Measurements from ENCODE around the gene AXIN1.
A peak's percentile ranks its signal among the peaks of the same experiment; 100 is the strongest.

The AXIN1 gene

DNA sequence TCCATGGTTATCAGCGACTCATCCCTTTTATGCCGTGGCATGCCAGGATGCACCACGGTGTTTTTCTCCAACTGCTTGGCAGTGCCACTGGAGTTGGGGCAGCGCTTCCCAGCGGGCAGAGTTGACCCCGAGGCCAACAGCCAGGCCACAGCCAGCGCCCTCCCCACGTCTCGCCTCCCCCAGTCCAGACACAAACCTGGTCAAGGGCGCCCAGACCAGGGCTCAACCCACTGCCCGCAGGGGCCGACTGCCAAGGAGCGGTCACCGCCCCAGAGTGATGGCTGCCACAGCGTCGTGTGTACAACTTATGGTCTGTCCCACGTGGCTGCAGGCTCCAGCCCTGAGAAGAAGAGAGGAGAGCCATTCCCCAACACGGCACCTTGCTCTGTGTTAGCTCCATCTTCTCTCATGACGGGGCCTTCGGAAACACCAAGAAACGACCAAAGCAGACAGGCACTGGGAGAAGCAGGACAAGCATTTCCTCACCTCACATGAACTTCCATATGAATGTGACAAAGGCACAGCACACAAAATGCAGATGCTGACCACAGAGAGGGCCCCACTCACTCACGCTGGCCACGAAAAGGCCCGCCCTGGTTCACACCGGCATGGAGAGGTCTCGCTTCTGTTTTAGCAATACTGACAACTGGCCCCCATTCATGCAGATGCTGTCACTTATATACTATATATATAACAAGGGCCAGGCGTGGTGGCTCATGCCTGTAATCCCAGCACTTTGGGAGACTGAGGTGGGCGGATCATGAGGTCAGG is 27.0 kb downstream of the AXIN1 start:
- no peak for DNase-seq

DNA sequence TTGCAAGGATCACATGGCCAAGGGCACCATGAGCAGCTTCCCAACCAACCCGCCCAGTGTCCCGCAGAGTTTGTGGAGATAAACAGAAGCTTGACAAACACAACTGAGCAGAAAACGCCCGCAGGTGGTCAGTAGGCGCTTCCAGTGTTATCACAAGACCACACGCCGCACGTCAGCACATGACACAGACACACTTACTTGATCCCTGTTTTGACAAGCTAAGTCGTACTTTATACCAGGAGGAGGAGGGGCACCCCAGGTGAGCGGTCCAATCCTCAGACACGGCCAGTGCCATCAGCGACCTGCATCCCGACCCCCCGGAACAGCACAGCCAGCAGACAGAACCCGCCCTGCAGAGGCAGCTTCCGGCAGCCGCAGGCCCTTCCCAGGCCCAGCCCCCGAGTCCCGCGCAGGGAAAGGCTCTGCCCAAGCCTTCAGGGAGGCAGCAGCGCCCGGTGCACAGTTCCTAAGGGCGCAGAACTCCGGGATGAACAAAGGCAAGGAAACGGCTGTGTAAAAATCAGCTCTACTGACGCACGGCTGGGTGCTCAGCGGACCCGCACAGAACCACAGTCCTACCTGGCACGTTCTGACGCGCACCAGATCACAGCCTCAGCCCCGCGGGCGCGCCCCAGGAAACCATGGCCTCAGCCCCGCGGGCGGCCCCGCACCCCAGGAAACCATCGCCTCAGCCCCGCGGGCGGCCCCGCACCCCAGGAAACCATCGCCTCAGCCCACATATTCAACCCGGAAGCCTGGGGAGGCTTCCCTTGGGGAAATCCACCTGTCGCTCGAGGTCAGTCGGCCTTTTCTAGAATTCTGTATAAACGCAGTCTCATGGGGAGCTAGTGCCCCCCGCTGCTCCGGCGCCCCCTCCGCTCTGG is 27.8 kb downstream of the AXIN1 start:
- DNase-seq = peak; percentile 46

DNA sequence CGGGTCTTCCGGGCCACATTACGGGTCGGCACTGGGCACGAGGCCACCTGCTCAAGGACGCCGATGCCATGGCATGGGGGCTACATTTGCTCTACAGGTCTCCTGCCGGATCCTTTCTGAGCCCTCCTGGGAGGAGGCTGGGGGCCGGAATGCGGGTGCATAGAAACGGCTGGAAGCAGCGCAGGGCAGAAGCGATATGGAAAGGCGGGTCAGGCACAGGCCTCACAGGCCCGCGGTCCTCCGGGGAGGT is 28.4 kb downstream of the AXIN1 start:
- DNase-seq = no peak

DNA sequence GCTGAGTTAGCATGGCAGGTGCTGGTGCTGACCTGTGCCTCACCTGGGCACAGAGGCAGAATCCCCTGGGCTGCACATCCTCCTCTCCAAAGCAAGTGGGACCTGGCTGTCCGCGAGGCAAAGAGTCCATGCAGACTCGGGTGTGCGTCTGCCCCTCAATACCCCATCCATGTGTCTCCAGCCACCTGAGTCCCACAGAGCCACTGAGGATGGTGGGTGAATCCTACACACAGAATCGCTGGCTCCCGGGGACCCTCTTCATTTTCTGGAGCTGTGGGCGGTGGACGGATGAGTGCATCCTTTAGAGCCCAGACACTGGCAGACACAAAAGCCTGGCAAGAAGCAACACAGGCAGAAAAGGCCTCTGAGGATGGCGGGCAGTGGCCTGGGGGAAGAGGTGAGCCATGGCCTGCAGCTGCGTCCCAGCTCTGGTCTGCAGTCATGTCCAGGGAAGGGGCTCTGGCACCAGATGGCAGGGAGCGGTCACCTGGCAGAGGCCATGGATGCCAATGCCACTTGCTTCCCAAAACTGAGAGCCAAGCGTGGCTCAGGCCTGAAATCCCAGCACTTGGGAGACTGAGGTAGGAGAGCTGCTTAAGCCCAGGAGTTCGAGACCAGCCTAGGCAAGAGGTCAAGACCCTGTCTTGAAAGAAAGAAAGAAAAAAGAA is 29.9 kb downstream of the AXIN1 start:
- no peak for DNase-seq

DNA sequence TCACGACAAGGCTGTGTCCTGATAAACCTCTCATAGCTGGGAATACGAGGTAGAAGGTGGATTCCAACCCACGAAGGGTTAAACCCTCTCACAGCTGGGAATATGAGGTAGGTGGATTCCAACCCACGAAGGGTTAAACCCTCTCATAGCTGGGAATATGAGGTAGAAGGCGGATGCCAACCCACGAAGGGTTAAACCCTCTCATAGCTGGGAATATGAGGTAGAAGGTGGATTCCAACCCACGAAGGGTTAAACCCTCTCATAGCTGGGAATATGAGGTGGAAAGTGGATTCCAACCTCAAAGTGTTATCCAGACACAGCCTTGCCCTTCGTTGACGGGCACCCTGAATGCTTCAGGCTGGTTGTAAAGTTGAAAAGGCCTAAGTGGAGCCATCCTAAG is 31.0 kb downstream of the AXIN1 start:
- no peak for DNase-seq

DNA sequence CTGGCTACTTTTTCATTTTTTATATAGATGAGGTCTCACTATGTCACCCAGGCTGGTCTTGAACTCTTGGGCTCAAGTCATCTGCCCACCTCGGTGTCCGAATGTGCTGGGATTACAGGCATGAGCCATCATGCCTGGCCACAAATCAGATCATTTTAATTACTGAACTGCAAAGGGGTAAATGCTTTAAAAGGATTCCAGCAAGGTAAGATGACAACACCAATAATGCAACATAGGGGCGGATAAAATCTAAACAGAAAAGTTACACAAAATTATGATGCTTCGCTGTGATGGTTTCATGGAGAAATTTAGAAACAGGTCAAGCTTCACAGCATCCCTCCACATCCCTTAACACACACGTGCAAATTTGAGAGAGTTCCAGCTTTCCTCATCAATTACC is 32.3 kb downstream of the AXIN1 start:
- DNase-seq = no peak

DNA sequence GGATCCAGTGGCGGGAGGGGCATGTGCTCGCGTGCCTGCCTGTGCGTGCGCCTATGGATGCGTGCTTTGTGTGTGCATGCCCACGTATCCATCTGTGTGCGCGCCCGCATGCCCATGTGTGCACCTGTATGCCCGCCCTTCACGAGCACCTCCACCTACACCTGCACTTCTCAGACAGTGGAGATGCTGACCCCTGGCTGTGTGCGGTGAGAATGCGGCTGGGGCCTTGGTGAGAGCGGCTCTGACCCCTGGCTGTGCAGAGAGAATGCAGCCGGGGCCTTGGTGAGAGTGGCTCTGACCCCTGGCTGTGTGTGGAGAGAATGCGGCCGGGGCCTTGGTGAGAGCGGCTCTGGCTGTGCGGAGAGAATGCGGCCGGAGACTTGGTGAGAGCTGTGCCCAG is 33.9 kb downstream of the AXIN1 start:
- no peak for DNase-seq

DNA sequence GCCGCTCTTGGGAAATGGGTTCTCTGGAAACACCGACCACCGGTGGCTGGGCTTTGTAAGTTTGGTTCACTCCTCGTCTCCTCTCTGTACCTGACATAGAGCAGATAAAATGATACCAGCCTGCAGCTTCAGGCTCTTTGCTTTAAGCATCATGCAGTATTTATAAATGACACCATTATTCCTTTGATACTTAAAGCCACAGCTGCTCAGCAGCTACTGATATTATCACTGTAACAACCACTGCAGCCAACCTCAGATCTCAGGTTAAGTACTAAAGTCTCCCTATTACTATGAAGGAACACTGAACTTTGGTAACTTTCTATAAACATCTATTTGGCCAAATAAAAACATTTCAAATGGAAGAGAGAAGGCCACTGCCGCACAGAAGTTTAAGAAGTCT is 34.9 kb downstream of the AXIN1 start:
- DNase-seq = no peak

DNA sequence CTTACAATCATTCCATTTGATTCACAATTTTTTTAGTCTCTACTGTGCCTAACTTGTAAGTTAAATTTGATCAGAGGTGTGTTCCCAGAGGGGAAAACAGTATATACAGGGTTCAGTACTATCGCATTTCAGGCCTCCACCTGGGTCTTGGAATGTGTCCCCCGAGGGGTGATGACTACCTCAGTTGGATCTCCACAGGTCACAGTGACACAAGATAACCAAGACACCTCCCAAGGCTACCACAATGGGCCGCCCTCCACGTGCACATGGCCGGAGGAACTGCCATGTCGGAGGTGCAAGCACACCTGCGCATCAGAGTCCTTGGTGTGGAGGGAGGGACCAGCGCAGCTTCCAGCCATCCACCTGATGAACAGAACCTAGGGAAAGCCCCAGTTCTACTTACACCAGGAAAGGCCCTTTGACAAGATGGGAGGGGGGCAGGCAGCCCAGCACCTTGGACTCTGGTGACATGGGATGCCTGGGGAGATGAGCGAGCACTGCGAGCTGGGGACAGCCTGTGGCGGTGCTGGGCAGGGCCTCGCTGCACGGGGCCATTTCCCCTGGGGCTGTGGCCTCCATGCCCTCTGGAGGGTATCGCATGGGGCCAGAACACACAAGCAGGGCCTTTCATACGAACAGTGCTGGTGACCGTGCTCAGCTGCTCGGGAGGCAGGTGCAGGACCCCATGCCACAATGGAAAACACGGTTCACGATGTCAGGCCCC is 35.6 kb downstream of the AXIN1 start:
- DNase-seq = no peak

DNA sequence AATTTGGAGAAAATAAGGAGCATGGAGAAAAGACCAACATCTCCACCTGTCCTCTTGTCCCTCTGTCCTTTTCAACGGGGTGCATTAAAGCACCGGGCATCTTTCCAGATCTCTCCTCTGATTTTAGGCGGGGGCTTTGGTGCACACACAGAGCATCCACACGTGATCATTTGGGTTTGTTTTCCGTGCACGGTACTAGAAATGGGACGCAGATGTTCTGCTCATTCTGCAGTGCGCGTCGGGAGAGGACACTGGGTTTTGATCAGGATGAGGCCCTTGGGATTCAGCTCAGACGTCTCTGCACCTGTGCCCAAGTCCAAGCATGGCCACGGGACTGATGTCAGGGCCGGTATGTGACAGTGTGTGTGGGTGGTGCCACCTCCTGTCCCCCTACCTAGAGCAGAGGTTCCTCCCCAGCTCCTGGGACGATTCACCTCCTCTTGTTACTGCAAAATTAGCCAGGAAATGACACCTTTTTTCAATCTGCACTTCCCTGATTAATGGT is 37.7 kb downstream of the AXIN1 start:
- no peak for DNase-seq

DNA sequence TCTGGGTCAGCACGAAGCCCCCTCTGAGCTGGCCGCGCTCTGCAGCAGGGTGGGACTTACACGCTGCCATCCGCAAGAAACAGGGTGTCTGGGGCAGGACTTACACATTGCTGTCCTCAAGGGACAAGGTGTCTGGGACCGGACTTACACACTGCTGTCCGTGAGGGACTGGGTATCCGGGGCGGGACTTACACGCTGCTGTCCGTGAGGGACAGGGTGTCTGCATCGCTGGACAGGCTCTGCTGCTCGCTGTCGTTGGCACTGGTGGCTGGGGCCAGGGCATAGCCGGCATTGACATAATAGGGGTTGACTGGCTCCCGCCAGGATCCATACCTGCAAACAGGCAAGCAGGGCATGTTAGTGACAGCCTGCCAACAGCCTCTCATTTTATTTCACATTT is 38.2 kb downstream of the AXIN1 start:
- DNase-seq = no peak

DNA sequence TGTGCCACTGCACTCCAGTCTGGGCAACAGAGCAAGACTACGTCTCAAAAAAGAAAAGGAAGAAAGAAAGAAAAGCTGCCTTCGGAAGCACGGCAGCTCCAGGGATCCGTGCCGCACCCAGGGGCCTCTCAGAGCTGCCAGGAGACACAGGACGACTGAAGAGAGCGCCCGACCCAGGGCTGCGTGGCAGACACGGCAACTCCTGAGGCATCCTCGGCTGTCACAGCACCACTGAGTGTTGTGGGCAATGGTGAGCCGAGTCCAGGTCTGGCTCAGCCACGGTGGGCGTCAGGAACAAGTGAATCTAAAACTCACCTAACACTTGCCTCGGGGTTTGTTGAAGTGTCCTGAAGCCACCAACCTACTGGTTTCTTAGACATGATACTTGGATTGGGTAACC is 40.8 kb downstream of the AXIN1 start:
- DNase-seq = no peak

DNA sequence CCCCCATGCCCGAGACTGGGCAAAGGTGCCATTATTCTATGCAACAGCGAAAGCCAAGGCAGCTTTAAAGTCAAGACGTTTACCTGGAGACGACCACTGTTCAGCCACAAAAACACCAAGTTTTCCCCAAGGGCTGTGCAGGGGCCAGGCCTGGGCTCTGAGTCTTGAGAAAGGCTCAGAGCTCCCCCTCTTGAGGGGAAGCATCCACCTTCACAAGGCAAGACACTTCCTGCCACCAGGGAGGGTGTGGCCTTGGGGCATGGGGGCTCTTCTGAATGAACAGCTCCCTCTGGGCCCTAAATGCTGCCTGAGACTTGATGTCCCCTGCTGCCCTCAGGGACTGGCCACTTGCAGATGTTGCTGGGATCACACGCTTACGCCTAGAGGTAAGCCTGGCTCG is 43.0 kb downstream of the AXIN1 start:
- DNase-seq = no peak

DNA sequence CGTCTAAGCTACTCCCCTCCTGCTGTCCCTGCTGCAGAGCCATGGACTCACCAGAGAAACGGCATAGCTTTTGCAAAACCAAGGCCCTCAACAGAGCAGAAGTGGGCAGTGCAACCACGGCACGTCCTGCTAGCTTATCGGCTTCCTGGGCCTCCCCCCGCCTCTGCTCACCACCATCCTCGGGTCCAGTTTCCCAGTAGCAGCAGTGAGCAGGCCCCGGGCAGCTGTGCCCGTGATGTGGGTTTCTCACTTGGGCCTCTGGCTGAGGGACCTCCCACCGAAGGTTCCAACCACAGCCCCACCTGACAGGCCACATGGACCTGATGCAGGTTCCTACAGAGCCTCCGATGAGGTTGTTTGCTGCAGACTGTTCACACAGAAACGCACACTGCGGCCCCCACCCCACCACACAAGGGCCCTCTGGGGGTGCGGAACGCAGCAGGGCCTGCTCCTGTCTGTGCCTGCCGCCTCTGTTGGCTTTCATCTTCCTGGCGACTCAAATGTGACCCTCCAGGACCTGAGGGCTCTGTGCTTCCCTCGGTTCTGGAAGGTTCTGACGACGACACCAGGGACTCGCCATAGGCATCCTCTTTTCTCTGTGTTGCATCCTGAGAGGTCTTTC is 44.7 kb downstream of the AXIN1 start:
- DNase-seq = no peak

DNA sequence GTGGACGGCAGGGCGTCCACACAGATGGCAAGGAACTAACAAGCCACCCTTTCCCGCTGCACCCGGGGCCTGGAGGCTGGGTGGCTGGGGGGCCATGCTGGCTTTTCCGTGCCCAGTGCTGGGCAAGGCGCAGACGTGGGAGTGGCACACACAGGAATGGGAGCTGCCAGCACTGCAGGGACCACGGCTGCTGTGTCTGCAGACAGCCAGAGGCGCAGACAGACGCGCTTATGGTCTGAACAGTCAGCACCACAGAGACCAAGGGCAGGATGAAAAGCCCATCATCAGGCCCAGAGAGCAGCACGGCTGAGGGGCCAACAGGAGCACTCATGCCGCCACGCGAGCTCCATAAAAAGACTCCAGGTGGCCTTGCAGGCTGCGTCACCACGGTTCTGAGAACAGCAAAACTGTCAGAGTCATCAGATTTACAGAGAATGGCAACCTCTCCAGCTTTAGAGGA is 45.6 kb downstream of the AXIN1 start:
- no peak for DNase-seq

DNA sequence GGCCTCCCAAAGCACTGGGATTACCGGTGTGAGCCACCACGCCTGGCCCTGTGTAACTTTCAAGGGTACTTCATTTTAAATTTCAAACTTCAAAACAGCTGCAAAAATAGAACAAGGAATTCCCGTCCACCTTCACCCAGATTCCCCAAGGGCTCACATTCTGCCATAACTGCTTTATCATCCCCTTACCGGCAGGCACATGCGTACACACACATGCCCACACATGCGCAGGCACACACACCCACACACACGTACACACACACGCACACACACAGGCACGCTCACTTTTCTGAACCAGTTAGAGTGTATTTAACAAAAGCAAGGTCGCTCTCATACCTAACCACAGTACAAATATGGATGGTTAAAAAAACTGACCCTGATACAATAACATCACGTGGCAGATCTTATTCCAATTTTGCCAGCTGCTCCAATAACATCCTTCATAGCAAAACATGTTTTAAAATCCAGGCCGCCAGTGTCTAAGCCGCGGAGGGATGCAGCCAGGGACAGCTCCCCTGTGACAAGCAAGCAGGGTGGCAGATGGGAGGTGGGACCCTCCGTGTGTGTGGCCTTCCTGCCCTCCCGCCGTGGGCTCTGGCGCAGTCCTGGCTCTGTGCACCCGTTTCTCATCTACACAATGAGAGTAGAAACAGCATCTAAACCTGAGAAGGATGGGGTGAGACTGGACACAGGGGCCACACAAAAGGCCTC is 46.5 kb downstream of the AXIN1 start:
- DNase-seq = no peak

DNA sequence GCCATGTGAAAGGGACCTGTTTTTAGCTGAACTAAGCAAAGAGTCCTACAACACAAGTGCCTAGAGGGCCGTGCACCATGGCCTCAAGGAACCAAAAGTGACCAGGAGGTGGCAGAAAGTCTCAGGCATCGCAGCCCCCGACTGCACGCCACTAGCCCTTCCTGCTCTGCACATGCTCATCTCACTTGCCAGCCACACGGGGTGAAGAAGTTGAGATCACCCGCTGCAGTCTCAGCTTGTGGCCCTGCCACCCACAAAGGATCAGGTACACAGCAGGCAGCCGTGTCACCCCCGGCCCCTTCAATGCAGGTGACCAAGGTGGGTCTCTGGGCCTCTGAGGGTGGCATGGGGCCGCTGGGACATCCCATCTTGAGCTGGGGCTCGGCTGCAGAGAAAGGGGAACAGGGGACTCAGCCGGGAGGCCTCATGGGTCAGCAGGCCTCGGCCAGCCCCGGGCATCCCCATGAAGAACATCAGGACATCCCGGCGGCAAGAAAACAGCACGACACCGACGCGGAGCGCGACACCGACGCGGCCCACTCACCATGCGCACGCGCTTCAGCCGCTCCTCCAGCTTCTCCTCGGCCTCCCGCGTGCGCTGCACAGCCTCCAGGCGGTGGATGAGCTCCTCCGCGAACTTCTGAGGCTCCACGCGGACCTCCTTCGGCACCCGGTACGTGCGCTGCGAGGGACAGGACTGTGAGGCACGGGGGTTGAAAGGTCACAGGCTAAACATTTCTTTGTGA is 48.6 kb downstream of the AXIN1 start:
- no peak for DNase-seq

DNA sequence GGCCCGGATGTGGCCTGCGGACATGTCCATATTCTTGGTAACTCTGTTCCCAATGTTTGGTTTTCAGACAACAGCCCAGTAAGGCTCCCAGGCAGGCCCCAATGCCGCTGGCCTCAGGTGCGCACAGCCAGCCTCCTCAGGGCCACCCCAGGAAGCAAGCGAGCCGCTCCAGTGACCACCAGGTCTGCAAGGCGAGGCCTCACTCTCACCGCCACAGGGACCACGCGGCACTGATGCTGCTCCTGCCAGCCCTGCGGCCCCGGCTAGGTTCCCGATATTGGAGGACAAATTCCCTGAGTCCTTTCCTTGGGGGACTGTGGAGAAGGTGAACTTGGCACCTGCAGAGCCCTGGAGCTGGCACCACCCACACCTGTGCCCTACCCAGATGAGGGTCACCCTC is 50.6 kb downstream of the AXIN1 start:
- DNase-seq = no peak

DNA sequence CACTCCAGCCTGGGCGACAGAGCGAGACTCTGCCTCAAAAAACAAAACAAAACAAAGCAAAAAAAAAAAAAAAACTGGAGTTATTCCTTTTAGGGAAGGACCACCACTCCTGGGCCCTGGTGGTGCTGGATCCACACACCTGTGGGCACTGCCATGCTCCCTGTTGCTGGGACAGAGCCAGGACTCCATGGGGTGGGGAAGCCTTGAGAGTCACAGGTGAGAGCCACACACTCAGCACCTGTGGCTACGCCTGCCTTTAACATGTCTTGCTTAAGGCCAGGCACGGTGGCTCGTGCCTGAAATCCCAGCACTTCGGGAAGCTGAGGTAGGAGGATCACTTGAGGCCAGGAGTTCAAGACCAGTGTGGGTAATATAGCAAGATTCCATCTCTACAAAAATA is 51.3 kb downstream of the AXIN1 start:
- no peak for DNase-seq

DNA sequence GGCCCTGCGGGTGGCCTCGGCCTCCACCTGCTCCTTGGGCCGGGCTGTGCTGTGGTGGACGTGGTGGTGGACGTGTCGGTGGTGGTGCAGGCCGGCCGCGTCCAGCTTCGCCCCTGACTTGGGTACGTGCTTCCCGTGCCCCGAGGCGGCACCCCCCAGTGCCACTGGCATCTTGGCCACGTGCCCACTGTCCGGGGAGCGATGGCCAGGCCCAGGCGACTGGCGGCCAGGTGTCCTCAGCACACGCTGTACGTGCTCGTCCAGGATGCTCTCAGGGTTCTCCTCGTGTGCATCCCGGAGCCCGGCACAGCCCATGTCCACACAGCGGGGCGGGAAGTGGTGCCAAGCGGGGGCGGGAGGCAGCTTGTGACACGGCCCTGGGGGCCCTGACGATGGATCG is 54.7 kb downstream of the AXIN1 start:
- no peak for DNase-seq

DNA sequence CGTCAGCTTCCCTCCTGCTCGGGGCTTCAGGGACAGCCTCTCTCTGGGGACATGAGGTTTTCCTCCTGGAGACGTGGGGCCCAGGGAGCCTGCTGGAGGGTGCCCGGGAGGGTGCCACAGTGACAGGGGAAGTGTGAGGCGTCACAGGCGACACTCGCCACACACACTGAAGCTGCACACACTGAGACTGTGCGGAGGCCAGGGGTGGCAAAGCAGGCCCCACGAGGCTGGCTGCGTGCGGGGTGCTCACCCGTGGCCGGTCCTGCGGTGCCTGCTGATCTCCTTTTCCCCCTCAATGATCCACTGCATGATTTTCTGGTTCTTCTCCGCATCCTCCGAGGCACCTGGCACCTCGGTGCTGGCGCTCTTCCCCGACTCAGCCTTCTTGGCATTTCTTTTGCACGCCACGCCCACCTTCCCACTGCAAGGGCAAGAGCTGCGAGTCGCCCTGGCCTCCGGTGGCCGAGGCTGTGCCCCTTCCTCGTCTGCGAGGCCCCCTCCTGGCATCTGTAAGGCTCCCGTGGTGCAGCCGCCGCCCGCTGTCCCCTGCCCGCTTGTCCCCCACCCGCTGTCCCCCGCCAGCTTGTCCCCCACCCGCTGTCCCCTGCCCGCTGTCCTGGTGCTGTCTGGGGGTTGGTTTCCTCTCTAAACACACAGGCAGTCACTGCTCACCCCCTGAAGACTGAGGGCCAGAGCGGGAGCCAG is 55.6 kb downstream of the AXIN1 start:
- no peak for DNase-seq
